ELF-1 (cell line): ENCODE data around the gene TBC1D21.

Source experiments
- DNase-seq: peaks from one replicate; pipeline ENCODE4 v3.0.0-alpha.2; 2016; ENCODE audit warnings: low read depth, low spot score

Gene TBC1D21

GRCh38 chr15:73888224-73889041 is 15.1 kb downstream of the TBC1D21 start:
- no peak for DNase-seq

GRCh38 chr15:73889053-73889761 is 15.8 kb downstream of the TBC1D21 start:
- DNase-seq: no peak

GRCh38 chr15:73889762-73890124 is 16.4 kb downstream of the TBC1D21 start:
- no peak for DNase-seq

GRCh38 chr15:73891328-73892315 is 18.3 kb downstream of the TBC1D21 start:
- no peak for DNase-seq

- no peak for DNase-seq
Observed at GRCh38 chr15:73892446-73893226, 19.3 kb downstream of the TBC1D21 start.

GRCh38 chr15:73894133-73894814 is 20.9 kb downstream of the TBC1D21 start:
- DNase-seq: no peak

GRCh38 chr15:73897441-73898261 is 24.3 kb downstream of the TBC1D21 start:
- DNase-seq: peak; percentile 85

GRCh38 chr15:73899197-73900094 is 26.1 kb downstream of the TBC1D21 start:
- DNase-seq: peak; percentile 30

GRCh38 chr15:73900095-73900712 is 26.8 kb downstream of the TBC1D21 start:
- no peak for DNase-seq

GRCh38 chr15:73901126-73901810 is 27.9 kb downstream of the TBC1D21 start:
- no peak for DNase-seq

GRCh38 chr15:73902121-73903020 is 29.0 kb downstream of the TBC1D21 start:
- peak; percentile 37 for DNase-seq

- no peak for DNase-seq
Observed at GRCh38 chr15:73904026-73904815, 30.9 kb downstream of the TBC1D21 start.

- DNase-seq: no peak
Observed at GRCh38 chr15:73905225-73905827, 32.0 kb downstream of the TBC1D21 start.

GRCh38 chr15:73906346-73907034 is 33.1 kb downstream of the TBC1D21 start:
- no peak for DNase-seq

- no peak for DNase-seq
Observed at GRCh38 chr15:73907035-73907408, 33.7 kb downstream of the TBC1D21 start.
